HG03565 (cell line): ENCODE measurements around the gene U2AF2.

Source experiments
- ATAC-seq: cut with Tn5 transposase; IDR thresholded peaks from one replicate; pipeline ENCODE4 v1.9.1; 2021; ENCODE audit warnings: mild to moderate bottlenecking, moderate library complexity; ENCODE audit not compliant: unreplicated experiment

U2AF2 gene

GRCh38 chr19:55687281-55688201 is 32.7 kb downstream of the U2AF2 start:
- ATAC-seq: no peak

- ATAC-seq: no peak
These were observed 33.8 kb downstream of the U2AF2 start for GRCh38 chr19:55688422-55689218.

GRCh38 chr19:55689411-55690108 is 34.7 kb downstream of the U2AF2 start:
- no peak for ATAC-seq

GRCh38 chr19:55690109-55690768 is 35.4 kb downstream of the U2AF2 start:
- ATAC-seq: no peak

- no peak for ATAC-seq
These were observed 36.1 kb downstream of the U2AF2 start for GRCh38 chr19:55690769-55691545.

GRCh38 chr19:55691561-55692481 is 37.0 kb downstream of the U2AF2 start:
- ATAC-seq: no peak

GRCh38 chr19:55692681-55693081 is 37.8 kb downstream of the U2AF2 start:
- no peak for ATAC-seq

GRCh38 chr19:55693336-55693974 is 38.6 kb downstream of the U2AF2 start:
- ATAC-seq: no peak

GRCh38 chr19:55694241-55694655 is 39.4 kb downstream of the U2AF2 start:
- ATAC-seq: no peak

GRCh38 chr19:55694656-55695491 is 40.0 kb downstream of the U2AF2 start:
- ATAC-seq: no peak

- ATAC-seq: no peak
These were observed 40.9 kb downstream of the U2AF2 start for GRCh38 chr19:55695511-55696290.

GRCh38 chr19:55696301-55697068 is 41.6 kb downstream of the U2AF2 start:
- no peak for ATAC-seq

- no peak for ATAC-seq
These were observed 42.2 kb downstream of the U2AF2 start for GRCh38 chr19:55697069-55697440.

- no peak for ATAC-seq
These were observed 42.9 kb downstream of the U2AF2 start for GRCh38 chr19:55697698-55698097.

- ATAC-seq: no peak
These were observed 43.4 kb downstream of the U2AF2 start for GRCh38 chr19:55698256-55698655.

GRCh38 chr19:55699221-55699620 is 44.4 kb downstream of the U2AF2 start:
- ATAC-seq: no peak
